Measurements from ENCODE around the gene APEH.

GRCh38 chr3:49722896-49723295, 48.7 kb downstream of the APEH start:
- TF ChIP-seq CTCF (IDR thresholded peaks at IDR 0.05) (no peak), POLR2A (IDR thresholded peaks at IDR 0.05) (no peak)
